ENCODE measurements around the gene RFTN1.
"Not testable (repeated sequence)": the region's sequence is repeated elsewhere in the genome, so short reads cannot be mapped to it uniquely, and the experiment has no call there.

RFTN1 gene

GRCh38 chr3:16498130-16498890 lies 15.2 kb downstream of the RFTN1 start:
- no peak overlapping the region for H3K4me3 ChIP-seq (replicated peaks in 1 of 2; ENCODE audit: low read depth in 2 of 2, low read length in 2 of 2)
- no peak for DNase-seq (ENCODE audit: low read depth in 2 of 2)
- TF ChIP-seq, protein P1, sequence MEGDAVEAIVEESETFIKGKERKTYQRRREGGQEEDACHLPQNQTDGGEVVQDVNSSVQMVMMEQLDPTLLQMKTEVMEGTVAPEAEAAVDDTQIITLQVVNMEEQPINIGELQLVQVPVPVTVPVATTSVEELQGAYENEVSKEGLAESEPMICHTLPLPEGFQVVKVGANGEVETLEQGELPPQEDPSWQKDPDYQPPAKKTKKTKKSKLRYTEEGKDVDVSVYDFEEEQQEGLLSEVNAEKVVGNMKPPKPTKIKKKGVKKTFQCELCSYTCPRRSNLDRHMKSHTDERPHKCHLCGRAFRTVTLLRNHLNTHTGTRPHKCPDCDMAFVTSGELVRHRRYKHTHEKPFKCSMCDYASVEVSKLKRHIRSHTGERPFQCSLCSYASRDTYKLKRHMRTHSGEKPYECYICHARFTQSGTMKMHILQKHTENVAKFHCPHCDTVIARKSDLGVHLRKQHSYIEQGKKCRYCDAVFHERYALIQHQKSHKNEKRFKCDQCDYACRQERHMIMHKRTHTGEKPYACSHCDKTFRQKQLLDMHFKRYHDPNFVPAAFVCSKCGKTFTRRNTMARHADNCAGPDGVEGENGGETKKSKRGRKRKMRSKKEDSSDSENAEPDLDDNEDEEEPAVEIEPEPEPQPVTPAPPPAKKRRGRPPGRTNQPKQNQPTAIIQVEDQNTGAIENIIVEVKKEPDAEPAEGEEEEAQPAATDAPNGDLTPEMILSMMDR (IDR thresholded peaks at IDR 0.05; ENCODE audit: low read depth, low read length): no peak

GRCh38 chr3:16496408-16497222 lies 16.9 kb downstream of the RFTN1 start:
- no peak overlapping the region for H3K4me3 ChIP-seq (replicated peaks in 1 of 2; ENCODE audit: low read depth in 2 of 2, low read length in 2 of 2)
- TF ChIP-seq, protein P1 (IDR thresholded peaks at IDR 0.05; ENCODE audit: low read depth, low read length): no peak
- DNase-seq (ENCODE audit: low read depth in 2 of 2): peak in 1 of 2 donors; percentile 41

- no peak for DNase-seq (ENCODE audit: low read depth in 2 of 2)
- TF ChIP-seq, protein P1 (IDR thresholded peaks at IDR 0.05; ENCODE audit: low read depth, low read length): no peak
- no peak overlapping the region for H3K4me3 ChIP-seq (replicated peaks in 1 of 2; ENCODE audit: low read depth in 2 of 2, low read length in 2 of 2)
Observed at GRCh38 chr3:16496008-16496407, 17.5 kb downstream of the RFTN1 start.

GRCh38 chr3:16494814-16495431 lies 18.6 kb downstream of the RFTN1 start:
- no peak overlapping the region for H3K4me3 ChIP-seq (replicated peaks in 1 of 2; ENCODE audit: low read depth in 2 of 2, low read length in 2 of 2)
- TF ChIP-seq, protein P1 (IDR thresholded peaks at IDR 0.05; ENCODE audit: low read depth, low read length): no peak
- DNase-seq (ENCODE audit: low read depth in 2 of 2): peak in 1 of 2 donors; percentile 48

GRCh38 chr3:16494094-16494493 lies 19.4 kb downstream of the RFTN1 start:
- no peak overlapping the region for H3K4me3 ChIP-seq (replicated peaks in 1 of 2; ENCODE audit: low read depth in 2 of 2, low read length in 2 of 2)

GRCh38 chr3:16490062-16490619 lies 23.4 kb downstream of the RFTN1 start:
- TF ChIP-seq, protein P1 (IDR thresholded peaks at IDR 0.05; ENCODE audit: low read depth, low read length): no peak
- DNase-seq (ENCODE audit: low read depth in 2 of 2): no peak
- H3K4me3 ChIP-seq (replicated peaks in 1 of 2; ENCODE audit: low read depth in 2 of 2, low read length in 2 of 2): no peak overlapping the region

More at GRCh38 chr3:16494094-16494493, 19.4 kb downstream of the RFTN1 start:
- no peak for DNase-seq (ENCODE audit: low read depth in 2 of 2)
- TF ChIP-seq, protein P1 (IDR thresholded peaks at IDR 0.05; ENCODE audit: low read depth, low read length): no peak

GRCh38 chr3:16489326-16490061 lies 24.0 kb downstream of the RFTN1 start:
- not testable (repeated sequence) for H3K4me3 ChIP-seq (replicated peaks in 1 of 2; ENCODE audit: low read depth in 2 of 2, low read length in 2 of 2); DNase-seq (ENCODE audit: low read depth in 2 of 2)
